Peyer's patch (tissue), 4 donors: ENCODE measurements around the gene ACOT6. TPM values are rescaled to one million over a fixed set of nuclear protein-coding genes. Genes with fewer than 3 reads are reported as not detected.

ENCODE experiments used
- DNase-seq, 3 donors: peaks; one replicate each; pipeline ENCODE4 v3.0.0-alpha.2; 2017 to 2019
- H3K27ac ChIP-seq, 4 donors: fragments of 200-600 bp; sonication (generic); one replicate each; pipeline ENCODE4 v1.5.1; 2016 to 2019
- H3K27me3 ChIP-seq, 2 donors: fragments of 200-600 bp; sonication (generic); one replicate each; pipeline ENCODE4 v1.5.1; 2019
- H3K36me3 ChIP-seq, 3 donors: fragments of 200-600 bp; sonication (generic); one replicate each; pipeline ENCODE4 v1.5.1; 2016 to 2019
- H3K4me1 ChIP-seq, 4 donors: fragments of 200-600 bp; sonication (generic); one replicate each; pipeline ENCODE4 v1.5.1; 2016 to 2019
- H3K4me3 ChIP-seq, 4 donors: fragments of 200-600 bp; sonication (generic); 1 replicate in 3 of 4; 2 replicates in 1 of 4; pipeline ENCODE4 v1.5.1; 2016 to 2019; ENCODE audit warnings: mild to moderate bottlenecking in 1 of 4
- H3K9me3 ChIP-seq, 4 donors: fragments of 200-600 bp; sonication (generic); one replicate each; pipeline ENCODE4 v1.5.1; 2016 to 2019; ENCODE audit warnings: mild to moderate bottlenecking in 1 of 4
- CTCF ChIP-seq, 6 experiments: fragments of 450-650 bp in 4 of 6; fragments of 200-600 bp in 2 of 6; sonication (generic) in 1 of 6; IDR thresholded peaks; one replicate each; pipeline ENCODE4 v1.5.1; 2017 to 2019; ENCODE audit warnings: antibody characterized with exemption in 6 of 6, mild to moderate bottlenecking in 3 of 6, moderate library complexity in 1 of 6
- POLR2A ChIP-seq, 2 donors: fragments of 450-650 bp; IDR thresholded peaks; one replicate each; pipeline ENCODE4 v1.5.1; 2017; ENCODE audit warnings: antibody characterized with exemption in 2 of 2, mild to moderate bottlenecking in 2 of 2, moderate library complexity in 2 of 2
- small RNA-seq, 2 donors: library from RNA; depleted of rRNA; stranded (forward); fragments of <200 nt; gene quantifications; one replicate each; pipeline ENCODE3, GENCODE V24; 2016
- total RNA-seq, 4 donors: library from RNA; depleted of rRNA; stranded (reverse); fragments of >200 nt; gene quantifications; one replicate each; pipeline ENCODE4 v1.1.0, GENCODE V29; 2016

ACOT6 gene
- total RNA-seq, 4 donors from 2014 or later: not detected

- H3K36me3 ChIP-seq: no peaks in the 10 kb centered on the region
- H3K27ac ChIP-seq: no peak overlapping the region
- H3K9me3 ChIP-seq: no peaks in the 10 kb centered on the region
- DNase-seq: no peak
- no peaks in the 10 kb centered on the region for H3K27me3 ChIP-seq
- TF ChIP-seq POLR2A (IDR thresholded peaks at IDR 0.05) (no peak), CTCF (IDR thresholded peaks at IDR 0.05) (no peak)
- no peak overlapping the region for H3K4me3 ChIP-seq
- H3K4me1 ChIP-seq: no peaks in the 10 kb centered on the region
These were observed 54.3 kb downstream of the ACOT6 start for GRCh38 chr14:73666583-73666982.

- Histone ChIP-seq H3K9me3 (no peaks in the 10 kb centered on the region), H3K4me1 (no peaks in the 10 kb centered on the region), H3K36me3 (no peaks in the 10 kb centered on the region), H3K27me3 (no peaks in the 10 kb centered on the region), H3K27ac (no peak overlapping the region), H3K4me3 (no peak overlapping the region)
- TF ChIP-seq POLR2A (IDR thresholded peaks at IDR 0.05) (no peak), CTCF (IDR thresholded peaks at IDR 0.05) (no peak)
- no peak for DNase-seq
These were observed 55.5 kb downstream of the ACOT6 start for GRCh38 chr14:73667854-73668253.

Small RNA genes lying within 50 kb of the gene (small RNA-seq; reads per million reads assigned to genes)
- 0 reads per million in 2 donors for gene RNU6-240P

Other genes starting within 250 kb of the ACOT6 start
- gene NUMB, start 154.0 kb upstream of the ACOT6 start, total RNA-seq: 100 to 1,000 TPM; 105 to 125 (median 117) TPM
- gene RIOX1, start 121.6 kb upstream of the ACOT6 start, total RNA-seq: 10 to 100 TPM; 11.4 to 14.7 (median 12.5) TPM
- gene ACOT1, start 75.4 kb upstream of the ACOT6 start, total RNA-seq: 10 to 100 TPM in 3 of 4 donors, 1 to 10 TPM in 1; 4.1 to 14.1 (median 11.4) TPM
- gene HEATR4, start 53.6 kb upstream of the ACOT6 start, total RNA-seq: 1 to 10 TPM in 2 of 4 donors, under 1 TPM in 1, not detected in 1; 0.88 to 2.2 (median 1.5) TPM
- gene ACOT2, start 43.3 kb upstream of the ACOT6 start, total RNA-seq: 10 to 100 TPM; 26.2 to 76.9 (median 37.8) TPM
- gene ACOT4, start 20.6 kb upstream of the ACOT6 start, total RNA-seq: 1 to 10 TPM in 3 of 4 donors, not detected in 1; 4.3 to 4.8 (median 4.7) TPM
- gene DNAL1, start 32.5 kb downstream of the ACOT6 start, total RNA-seq: 1 to 10 TPM; 1.7 to 7.6 (median 4.6) TPM
- gene PNMA1, start 101.9 kb downstream of the ACOT6 start, total RNA-seq: 10 to 100 TPM in 1 of 4 donors, 1 to 10 TPM in 3; 4.4 to 11.6 (median 7.0) TPM
- 10 to 100 TPM; 11.1 to 19.0 (median 12.9) TPM for gene PTGR2, start 239.3 kb downstream of the ACOT6 start, total RNA-seq